HG03066 (cell line): Measurements from ENCODE around the gene SPDYE1.
A peak's percentile ranks its signal among the peaks of the same experiment; 100 is the strongest.
"Not testable (repeated sequence)": the region's sequence is repeated elsewhere in the genome, so short reads cannot be mapped to it uniquely, and the experiment has no call there.

Source experiments
- ATAC-seq: cut with Tn5 transposase; IDR thresholded peaks from one replicate; pipeline ENCODE4 v1.9.1; 2021; ENCODE audit warnings: low read depth; ENCODE audit not compliant: unreplicated experiment

Gene SPDYE1

GRCh38 chr7:43997532-43997931 lies at the start of gene SPDYE1:
TSS of gene SPDYE1 (plus strand) at chr7:43997897. CDS start at chr7:43999950, 2,053 bp downstream.
- ATAC-seq, result not testable (repeated sequence)

- no peak for ATAC-seq
These were observed 45.7 kb upstream of the SPDYE1 start for GRCh38 chr7:43952028-43952427.

- ATAC-seq, result no peak
These were observed 44.6 kb upstream of the SPDYE1 start for GRCh38 chr7:43953071-43953470.

GRCh38 chr7:43954524-43955228 lies 43.0 kb upstream of the SPDYE1 start:
- ATAC-seq, result peak; percentile 75

- ATAC-seq, result no peak
These were observed 41.7 kb upstream of the SPDYE1 start for GRCh38 chr7:43956027-43956426.

GRCh38 chr7:43960933-43961332 lies 36.8 kb upstream of the SPDYE1 start:
- ATAC-seq, result no peak

GRCh38 chr7:43966392-43966791 lies 31.3 kb upstream of the SPDYE1 start:
- ATAC-seq, result not testable (repeated sequence)

GRCh38 chr7:43968172-43969040 lies 29.3 kb upstream of the SPDYE1 start:
- ATAC-seq, result not testable (repeated sequence)

- ATAC-seq, result not testable (repeated sequence)
These were observed 28.1 kb upstream of the SPDYE1 start for GRCh38 chr7:43969586-43969985.

- not testable (repeated sequence) for ATAC-seq
These were observed 27.0 kb upstream of the SPDYE1 start for GRCh38 chr7:43970698-43971097.

GRCh38 chr7:43974033-43974573 lies 23.6 kb upstream of the SPDYE1 start:
- not testable (repeated sequence) for ATAC-seq

GRCh38 chr7:43974725-43975482 lies 22.8 kb upstream of the SPDYE1 start:
- not testable (repeated sequence) for ATAC-seq

GRCh38 chr7:43977525-43977924 lies 20.2 kb upstream of the SPDYE1 start:
- no peak for ATAC-seq

- ATAC-seq, result not testable (repeated sequence)
These were observed 19.6 kb upstream of the SPDYE1 start for GRCh38 chr7:43978102-43978501.

GRCh38 chr7:43982848-43983247 lies 14.8 kb upstream of the SPDYE1 start:
- ATAC-seq, result not testable (repeated sequence)

GRCh38 chr7:43983736-43984135 lies 14.0 kb upstream of the SPDYE1 start:
- not testable (repeated sequence) for ATAC-seq

- peak; percentile 64 for ATAC-seq
These were observed 11.5 kb upstream of the SPDYE1 start for GRCh38 chr7:43985904-43986864.

GRCh38 chr7:43987476-43987875 lies 10.2 kb upstream of the SPDYE1 start:
- ATAC-seq, result not testable (repeated sequence)

GRCh38 chr7:43990011-43990585 lies 7.6 kb upstream of the SPDYE1 start:
- not testable (repeated sequence) for ATAC-seq
